Hematopoietic multipotent progenitor cell (in vitro differentiated cells): ENCODE results near the gene PTK7. TPM values are rescaled to one million over a fixed set of nuclear protein-coding genes. Genes with fewer than 3 reads are reported as not detected.
A peak's percentile ranks its signal among the peaks of the same experiment; 100 is the strongest.
"Not testable (repeated sequence)": the region's sequence is repeated elsewhere in the genome, so short reads cannot be mapped to it uniquely, and the experiment has no call there.

ENCODE experiments used
- DNase-seq, 3 donors: peaks; one replicate each; pipeline ENCODE4 v3.0.0-alpha.2; 2011 to 2015; ENCODE audit warnings: low read depth in 2 of 3, low spot score in 2 of 3
- total RNA-seq: library from RNA; depleted of rRNA; stranded (reverse); fragments of >200 nt; gene quantifications from one replicate; pipeline ENCODE4 v1.2.3, GENCODE V29; 2012

PTK7 gene
- 63.8 TPM for total RNA-seq

DNA sequence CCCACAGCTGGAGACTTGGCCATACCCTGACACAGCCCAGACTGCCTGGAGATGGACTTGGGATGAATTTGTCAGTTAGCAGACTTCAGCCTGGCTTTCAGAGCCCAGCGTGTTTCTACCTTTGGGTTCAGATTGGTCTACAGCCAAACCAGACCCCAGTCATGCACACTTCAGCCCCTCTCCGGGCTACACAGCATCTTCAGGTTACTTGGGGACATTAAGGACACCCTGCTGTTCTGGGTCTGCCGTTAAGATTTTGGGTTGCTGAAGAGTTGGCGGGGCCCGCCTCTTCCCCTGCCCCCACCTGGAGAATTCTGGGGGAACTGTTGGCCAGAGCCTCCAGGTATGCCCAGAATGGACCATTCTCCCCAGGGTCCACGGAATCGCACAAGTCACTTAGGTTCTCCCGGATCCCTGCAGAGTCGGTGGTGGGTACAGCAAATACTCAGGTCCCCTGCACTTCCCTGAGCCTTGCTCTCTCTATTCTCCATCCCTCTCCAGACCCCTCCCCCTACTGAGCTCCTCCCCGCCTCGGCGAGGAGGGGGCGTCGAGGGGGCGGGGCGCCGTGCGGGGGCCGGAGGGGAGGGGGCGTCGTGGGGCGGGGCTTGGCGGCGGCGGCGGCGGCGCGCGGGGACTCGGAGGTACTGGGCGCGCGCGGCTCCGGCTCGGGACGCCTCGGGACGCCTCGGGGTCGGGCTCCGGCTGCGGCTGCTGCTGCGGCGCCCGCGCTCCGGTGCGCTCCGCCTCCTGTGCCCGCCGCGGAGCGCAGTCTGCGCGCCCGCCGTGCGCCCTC, at the start of gene PTK7:
Gene PTK7 (plus strand): TSS at position 645 of the 794 bp plus-strand sequence. CDS start 175 bp downstream, outside the sequence.
- DNase-seq = peak in 2 of 3 donors; percentile 72 to 81

DNA sequence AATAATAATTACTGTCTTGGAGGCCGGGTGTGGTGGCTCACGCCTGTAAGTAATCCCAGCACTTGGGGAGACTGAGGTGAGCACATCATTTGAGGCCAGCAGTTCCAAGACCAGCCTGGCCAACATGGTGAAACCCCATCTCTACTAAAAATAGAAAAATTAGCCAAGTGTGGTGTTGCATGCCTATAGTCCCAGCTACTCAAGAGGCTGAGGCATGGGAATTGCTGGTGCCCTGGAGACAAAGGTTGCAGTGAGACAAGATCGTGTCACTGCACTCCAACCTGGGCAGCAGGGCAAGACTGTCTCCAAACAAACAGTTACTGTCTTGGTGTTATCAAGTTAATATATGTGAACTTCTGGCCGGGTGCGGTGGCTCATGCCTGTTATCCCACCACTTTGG, 49.7 kb upstream of the PTK7 start:
- DNase-seq = no peak

DNA sequence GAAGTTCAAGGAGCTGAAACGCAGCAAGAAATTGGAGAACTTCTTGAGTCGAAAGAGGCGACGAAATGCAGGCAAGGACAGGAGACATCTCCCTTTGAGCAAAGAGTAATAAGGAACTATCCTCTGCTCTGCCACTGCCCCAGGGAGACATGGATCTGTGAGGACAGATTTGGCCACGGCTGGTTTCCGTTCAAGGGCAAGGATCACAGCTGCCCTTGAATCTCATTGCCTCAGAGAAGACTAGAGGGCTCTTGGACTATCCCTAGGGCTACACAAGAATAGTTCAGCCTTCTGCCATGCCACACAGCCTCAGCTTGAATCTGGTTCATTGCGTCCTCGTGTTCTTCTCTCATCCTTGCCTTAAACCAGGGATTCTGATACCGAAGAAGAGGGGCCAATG, 47.0 kb upstream of the PTK7 start:
- no peak for DNase-seq

GRCh38 chr6:43032326-43032725, 43.8 kb upstream of the PTK7 start:
- DNase-seq = no peak

DNA sequence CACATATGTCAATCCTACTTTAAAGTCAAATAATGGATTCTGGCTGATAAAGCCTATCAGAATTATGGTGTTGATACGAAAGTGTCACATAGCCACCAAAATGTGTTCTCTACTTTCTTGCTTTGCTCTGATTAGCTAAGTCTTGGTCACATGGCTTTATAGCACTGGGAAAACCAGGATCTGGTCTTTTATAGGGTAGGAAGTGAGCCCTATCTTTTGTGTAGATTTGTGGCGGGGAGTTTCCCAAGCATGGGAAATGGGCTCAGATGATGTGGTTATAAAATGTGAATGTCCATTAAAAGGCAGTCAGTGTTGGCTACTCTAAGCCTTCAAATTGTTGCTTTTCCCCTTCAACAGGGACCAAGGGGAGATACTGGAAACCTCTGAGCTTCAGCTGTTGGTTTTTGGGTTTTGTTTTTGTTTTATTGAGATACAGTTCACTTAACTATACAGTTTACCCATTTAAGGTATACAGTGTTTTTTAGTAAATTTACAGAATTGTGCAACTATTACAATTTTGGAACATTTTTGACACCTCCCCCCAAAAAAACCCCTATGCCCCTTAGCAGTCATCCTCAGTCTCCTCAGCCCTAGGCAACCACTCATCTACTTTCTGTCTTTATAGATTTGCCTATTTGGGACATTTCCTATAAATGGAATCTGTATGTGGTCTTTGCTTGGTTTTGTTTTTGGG, 42.5 kb upstream of the PTK7 start:
- DNase-seq = no peak

- no peak for DNase-seq
Observed at GRCh38 chr6:43034190-43034525, 42.0 kb upstream of the PTK7 start.

- DNase-seq = no peak
Observed at GRCh38 chr6:43035495-43036194, 40.5 kb upstream of the PTK7 start.

- no peak for DNase-seq
Observed at GRCh38 chr6:43036712-43037111, 39.4 kb upstream of the PTK7 start.

DNA sequence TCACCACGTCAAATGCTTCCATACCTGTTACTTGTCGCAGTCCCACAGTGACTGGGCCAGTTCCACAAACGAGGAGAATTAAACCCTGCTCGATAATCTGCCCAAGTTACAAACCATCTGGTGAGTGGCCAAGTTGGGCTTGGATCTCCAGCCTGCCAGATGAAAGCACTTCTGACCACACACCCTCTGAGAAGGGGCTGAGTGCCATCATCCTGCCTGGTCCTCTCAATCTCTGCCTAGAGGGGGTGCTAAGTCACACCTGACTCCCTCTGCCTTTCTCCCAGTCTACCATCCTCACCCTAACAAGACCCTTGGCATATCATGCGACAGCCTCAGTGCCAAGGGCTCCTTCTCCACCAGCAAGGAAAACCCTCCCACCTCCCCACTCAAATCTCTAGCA, 38.9 kb upstream of the PTK7 start:
- no peak for DNase-seq

DNA sequence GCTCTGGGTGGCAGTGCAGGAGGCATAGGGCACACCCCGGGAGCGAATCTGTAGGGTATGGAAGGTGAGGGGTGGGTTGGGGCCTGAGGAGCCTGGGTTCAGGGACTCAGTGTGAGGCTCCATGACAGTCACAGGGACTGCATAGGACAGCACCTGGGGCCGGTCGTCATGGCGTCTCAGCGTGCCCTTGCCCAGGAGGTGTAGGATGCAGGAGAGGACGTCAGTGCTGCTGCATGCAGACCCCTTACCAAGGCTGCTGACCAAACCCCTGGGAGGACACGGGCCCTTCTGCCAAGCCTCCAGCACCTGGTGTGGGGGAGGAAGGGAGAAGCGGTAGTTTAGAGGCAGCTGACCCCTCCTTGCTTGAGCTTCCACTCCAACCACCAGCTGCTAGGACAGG, 38.4 kb upstream of the PTK7 start:
- DNase-seq = no peak

GRCh38 chr6:43038727-43039126, 37.4 kb upstream of the PTK7 start:
- no peak for DNase-seq

GRCh38 chr6:43040542-43041257, 35.4 kb upstream of the PTK7 start:
- no peak for DNase-seq

GRCh38 chr6:43041475-43041874, 34.6 kb upstream of the PTK7 start:
- DNase-seq = not testable (repeated sequence)

GRCh38 chr6:43043310-43043709, 32.8 kb upstream of the PTK7 start:
- DNase-seq = no peak

DNA sequence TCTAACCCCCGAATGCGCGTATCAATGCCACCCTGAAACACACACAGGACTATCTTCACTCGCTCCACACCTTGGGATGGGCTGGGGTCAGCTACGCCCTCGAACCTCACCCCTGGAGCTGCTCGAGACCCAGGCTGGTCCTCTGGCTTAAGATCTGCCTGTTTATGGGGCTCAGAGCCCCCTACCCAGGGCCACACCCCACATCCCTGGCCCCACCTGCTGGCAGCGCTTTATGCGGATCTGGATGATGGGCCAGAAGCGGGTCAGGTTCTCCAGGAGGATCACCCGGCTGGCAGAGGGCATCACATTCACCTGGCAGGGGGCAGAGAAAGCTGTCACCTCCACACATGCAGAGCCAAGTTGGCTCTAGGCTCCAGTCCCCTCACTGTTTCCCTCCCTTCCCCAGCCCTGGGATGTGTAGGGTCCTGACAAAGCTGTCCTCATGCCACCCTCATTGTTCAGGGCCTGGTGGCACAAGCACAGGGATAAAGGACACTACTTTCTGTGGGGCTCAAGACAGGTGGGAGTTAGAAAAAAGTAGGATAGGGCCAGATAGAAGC, 30.7 kb upstream of the PTK7 start:
- DNase-seq = no peak

DNA sequence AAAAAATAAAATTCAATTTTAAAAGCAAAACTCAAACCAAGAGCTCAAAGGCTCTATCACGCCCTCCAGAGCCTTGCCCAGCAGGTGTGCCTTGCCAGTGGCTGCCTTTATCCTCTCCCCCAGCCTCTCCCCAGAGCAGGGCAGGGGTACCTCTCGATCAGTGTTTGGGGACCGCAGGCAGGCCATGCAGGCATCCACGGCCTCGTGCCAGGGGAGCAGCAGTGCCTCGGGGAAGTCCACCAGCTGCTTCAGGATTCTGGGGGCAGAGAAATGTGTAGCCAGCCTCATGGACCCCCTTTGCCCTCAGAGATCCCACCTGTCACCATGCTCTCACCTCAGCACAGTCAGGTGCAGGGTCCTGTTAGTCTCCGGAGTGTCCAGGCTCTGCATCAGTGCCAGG, 28.1 kb upstream of the PTK7 start:
- DNase-seq = no peak

DNA sequence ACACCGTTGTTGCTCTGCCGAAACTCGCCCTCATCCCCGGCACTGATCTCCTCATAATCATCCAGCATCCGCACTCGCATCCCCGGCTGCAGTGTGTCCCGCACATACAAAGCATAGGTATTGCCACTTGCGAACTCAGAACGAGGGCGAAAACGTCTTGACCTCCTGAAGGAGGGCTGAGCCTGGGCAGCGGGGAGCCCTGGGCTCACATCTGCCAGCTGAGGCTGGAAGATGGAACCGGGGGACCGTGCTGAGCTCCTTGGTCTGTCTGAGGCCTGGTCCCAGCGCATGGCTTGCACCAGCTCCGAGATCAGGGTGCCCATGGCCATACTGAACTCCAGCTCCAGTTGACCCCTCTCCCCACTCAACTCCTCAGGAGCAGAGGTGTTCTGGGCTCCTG, 25.1 kb upstream of the PTK7 start:
- no peak for DNase-seq

GRCh38 chr6:43052225-43052841, 23.8 kb upstream of the PTK7 start:
- DNase-seq = no peak

GRCh38 chr6:43052842-43053544, 23.1 kb upstream of the PTK7 start:
- DNase-seq = no peak
